Tibial artery (tissue), 4 donors: ENCODE data around the gene CNPY1.
A peak's percentile ranks its signal among the peaks of the same experiment; 100 is the strongest.

Experiments
- DNase-seq, 2 donors: peaks; one replicate each; pipeline ENCODE4 v3.0.0-alpha.2; 2019
- H3K27ac ChIP-seq, 2 donors: fragments of 200-600 bp; sonication (generic) in 1 of 2; 1 replicate in 1 of 2; 2 replicates in 1 of 2; pipeline ENCODE4 v1.5.1; 2018 to 2019; ENCODE audit warnings: mild to moderate bottlenecking in 1 of 2
- H3K27me3 ChIP-seq, 2 donors: fragments of 200-600 bp; sonication (generic) in 1 of 2; one replicate each; pipeline versions ENCODE4 v1.5.1 to v1.6.0; 2016 to 2019
- H3K36me3 ChIP-seq, 3 donors: fragments of 200-600 bp; sonication (generic) in 2 of 3; one replicate each; pipeline ENCODE4 v1.5.1; 2016 to 2019; ENCODE audit warnings: mild to moderate bottlenecking in 2 of 3
- H3K4me1 ChIP-seq, 4 donors: fragments of 200-600 bp; sonication (generic) in 2 of 4; 1 replicate in 3 of 4; 2 replicates in 1 of 4; pipeline ENCODE4 v1.5.1; 2016 to 2019
- H3K4me3 ChIP-seq, 2 donors: fragments of 200-600 bp; sonication (generic) in 1 of 2; 1 replicate in 1 of 2; 2 replicates in 1 of 2; pipeline ENCODE4 v1.5.1; 2018 to 2019; ENCODE audit warnings: mild to moderate bottlenecking in 2 of 2
- H3K9me3 ChIP-seq, 3 donors: fragments of 200-600 bp; sonication (generic) in 1 of 3; one replicate each; pipeline ENCODE4 v1.5.1; 2016 to 2019
- CTCF ChIP-seq, 2 experiments: fragments of 200-600 bp in 1 of 2; fragments of 450-650 bp in 1 of 2; IDR thresholded peaks; one replicate each; pipeline ENCODE4 v1.5.1; 2017 to 2019; ENCODE audit warnings: antibody characterized with exemption in 2 of 2, mild to moderate bottlenecking in 1 of 2, moderate library complexity in 1 of 2
- intact Hi-C: fragments of 100-400 bp; cut with DNase I; formaldehyde crosslinking; loops from one replicate; pipeline ENCODE4 v1.15.0; 2023; ENCODE audit warnings: low total_unique reads

CNPY1 gene

GRCh38 chr7:155585951-155586350, 39.6 kb upstream of the CNPY1 start:
- no peak for DNase-seq
- H3K36me3 ChIP-seq = no peaks in the 10 kb centered on the region
- intact Hi-C loops = no loop called here
- H3K27me3 ChIP-seq = peaks cover 0 to 26% of the 10 kb centered on the region in 2 donors
- peaks cover 0 to 10% (median 4%) of the 10 kb centered on the region in 4 donors for H3K4me1 ChIP-seq
- H3K27ac ChIP-seq = no peak overlapping the region
- H3K9me3 ChIP-seq = no peaks in the 10 kb centered on the region
- TF ChIP-seq CTCF (IDR thresholded peaks at IDR 0.05) = no peak
- H3K4me3 ChIP-seq = no peak overlapping the region

- no peaks in the 10 kb centered on the region for H3K9me3 ChIP-seq
- H3K36me3 ChIP-seq = no peaks in the 10 kb centered on the region
- H3K4me3 ChIP-seq = no peak overlapping the region
- peaks cover 0 to 10% (median 4%) of the 10 kb centered on the region in 4 donors for H3K4me1 ChIP-seq
- no peak for DNase-seq
- H3K27ac ChIP-seq = no peak overlapping the region
- H3K27me3 ChIP-seq = peaks cover 0 to 26% of the 10 kb centered on the region in 2 donors
- TF ChIP-seq CTCF (IDR thresholded peaks at IDR 0.05) = no peak
- intact Hi-C loops = no loop called here
Measured at GRCh38 chr7:155585532-155585895, 39.2 kb upstream of the CNPY1 start.

- Histone ChIP-seq H3K27ac (no peak overlapping the region), H3K4me1 (peaks cover 0 to 10% (median 4%) of the 10 kb centered on the region in 4 donors), H3K36me3 (no peaks in the 10 kb centered on the region), H3K27me3 (peaks cover 0 to 27% of the 10 kb centered on the region in 2 donors), H3K4me3 (no peak overlapping the region), H3K9me3 (no peaks in the 10 kb centered on the region)
- no peak for TF ChIP-seq CTCF (IDR thresholded peaks at IDR 0.05)
- DNase-seq = peak in 1 of 2 donors; percentile 67
- intact Hi-C loops = no loop called here
Measured at GRCh38 chr7:155584763-155585531, 38.6 kb upstream of the CNPY1 start.

GRCh38 chr7:155584261-155584660, 37.9 kb upstream of the CNPY1 start:
- Histone ChIP-seq H3K9me3 (no peaks in the 10 kb centered on the region), H3K27ac (no peak overlapping the region), H3K36me3 (no peaks in the 10 kb centered on the region), H3K27me3 (peaks cover 0 to 25% of the 10 kb centered on the region in 2 donors), H3K4me1 (peaks cover 0 to 10% (median 4%) of the 10 kb centered on the region in 4 donors), H3K4me3 (no peak overlapping the region)
- TF ChIP-seq CTCF (IDR thresholded peaks at IDR 0.05) = no peak
- peak in 1 of 2 donors; percentile 41 for DNase-seq
- intact Hi-C loops = no loop called here

GRCh38 chr7:155583636-155584035, 37.3 kb upstream of the CNPY1 start:
- TF ChIP-seq CTCF (IDR thresholded peaks at IDR 0.05) = no peak
- H3K36me3 ChIP-seq = no peaks in the 10 kb centered on the region
- peaks cover 0 to 25% of the 10 kb centered on the region in 2 donors for H3K27me3 ChIP-seq
- peaks cover 0 to 10% (median 4%) of the 10 kb centered on the region in 4 donors for H3K4me1 ChIP-seq
- no peak overlapping the region for H3K27ac ChIP-seq
- H3K9me3 ChIP-seq = no peaks in the 10 kb centered on the region
- intact Hi-C loops = no loop called here
- peak in 1 of 2 donors; percentile 48 for DNase-seq
- H3K4me3 ChIP-seq = no peak overlapping the region
